Hippocampal formation (tissue), 2 donors: ENCODE results near the gene CNGA1.

Experiments used
- DNase-seq, 2 donors: peaks; one replicate each; lab custom pipeline; 2025; lab: John Stamatoyannopoulos, UW

The CNGA1 gene

GRCh38 chr4:47899639-47900038 lies 116.8 kb downstream of the CNGA1 start:
- no peak for DNase-seq

- no peak for DNase-seq
Measured at GRCh38 chr4:47891928-47892327, 124.6 kb downstream of the CNGA1 start.
